ENCODE data around the gene IL10. TPM values are rescaled to one million over a fixed set of nuclear protein-coding genes. Genes with fewer than 3 reads are reported as not detected.
A peak's percentile ranks its signal among the peaks of the same experiment; 100 is the strongest.

IL10 gene
- total and polyA plus RNA-seq, 8 donors, result 0.29 to 7.2 (median 1.5) TPM; not detected in 2

- H3K4me1 ChIP-seq, result peaks cover 0 to 54% (median 18%) of the 10 kb centered on the region in 4 donors
- DNase-seq, result peak in 1 of 2 donors; percentile 46
- no peak overlapping the region for H3K4me3 ChIP-seq
- H3K27ac ChIP-seq, result peak overlapping the region; percentile 10 to 46 (median 22)
- TF ChIP-seq POLR2A (IDR thresholded peaks at IDR 0.05), result no peak
- TF ChIP-seq, protein P1, sequence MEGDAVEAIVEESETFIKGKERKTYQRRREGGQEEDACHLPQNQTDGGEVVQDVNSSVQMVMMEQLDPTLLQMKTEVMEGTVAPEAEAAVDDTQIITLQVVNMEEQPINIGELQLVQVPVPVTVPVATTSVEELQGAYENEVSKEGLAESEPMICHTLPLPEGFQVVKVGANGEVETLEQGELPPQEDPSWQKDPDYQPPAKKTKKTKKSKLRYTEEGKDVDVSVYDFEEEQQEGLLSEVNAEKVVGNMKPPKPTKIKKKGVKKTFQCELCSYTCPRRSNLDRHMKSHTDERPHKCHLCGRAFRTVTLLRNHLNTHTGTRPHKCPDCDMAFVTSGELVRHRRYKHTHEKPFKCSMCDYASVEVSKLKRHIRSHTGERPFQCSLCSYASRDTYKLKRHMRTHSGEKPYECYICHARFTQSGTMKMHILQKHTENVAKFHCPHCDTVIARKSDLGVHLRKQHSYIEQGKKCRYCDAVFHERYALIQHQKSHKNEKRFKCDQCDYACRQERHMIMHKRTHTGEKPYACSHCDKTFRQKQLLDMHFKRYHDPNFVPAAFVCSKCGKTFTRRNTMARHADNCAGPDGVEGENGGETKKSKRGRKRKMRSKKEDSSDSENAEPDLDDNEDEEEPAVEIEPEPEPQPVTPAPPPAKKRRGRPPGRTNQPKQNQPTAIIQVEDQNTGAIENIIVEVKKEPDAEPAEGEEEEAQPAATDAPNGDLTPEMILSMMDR (IDR thresholded peaks at IDR 0.05), result no peak
- TF ChIP-seq EP300 (IDR thresholded peaks at IDR 0.05), result no peak
- no peak for TF ChIP-seq POLR2AphosphoS5 (IDR thresholded peaks at IDR 0.05)
- 70 to 79% (median 75%) methylated on average over 11 to 14 of the region's 14 CpGs for WGBS, 5 donors
- intact Hi-C loops (cut with DNase I; ENCODE audit: low total_unique reads), result loop anchor here (10.0 kb wide), 1 partner anchor 168 kb away; no protein-coding TSS in a partner anchor
- H3K9me3 ChIP-seq, result no peaks in the 10 kb centered on the region
- H3K36me3 ChIP-seq, result peaks cover 19 to 51% (median 36%) of the 10 kb centered on the region in 4 donors
- H3K27me3 ChIP-seq, result no peaks in the 10 kb centered on the region
Observed at GRCh38 chr1:206736878-206737728, 35.2 kb downstream of the IL10 start.

DNA sequence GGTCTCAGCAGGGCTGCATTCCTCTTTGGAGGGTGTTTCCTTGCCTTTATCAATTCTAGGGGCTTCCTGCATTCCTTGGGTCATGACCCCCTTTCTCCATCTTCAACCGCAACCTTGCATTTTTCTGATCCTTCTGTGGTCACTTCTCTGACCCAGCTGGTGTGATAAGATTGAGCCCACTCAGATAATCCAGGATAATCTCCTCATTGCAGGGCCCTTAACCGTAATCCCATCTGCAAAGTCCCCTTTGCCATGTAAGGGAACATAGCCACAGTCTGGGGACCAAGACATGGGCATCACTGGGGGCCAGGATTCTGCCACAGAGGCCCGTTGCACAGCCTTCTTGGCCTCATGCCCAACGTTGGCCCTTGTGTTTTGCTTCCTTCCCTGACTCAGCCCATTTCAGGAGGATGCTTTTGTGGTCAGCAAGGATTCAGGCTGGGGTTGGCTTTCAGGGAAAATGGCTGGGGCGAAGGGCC, 36.7 kb downstream of the IL10 start:
- WGBS, 5 donors, result 64 to 73% (median 68%) methylated on average over 4 to 5 of the region's 5 CpGs

DNA sequence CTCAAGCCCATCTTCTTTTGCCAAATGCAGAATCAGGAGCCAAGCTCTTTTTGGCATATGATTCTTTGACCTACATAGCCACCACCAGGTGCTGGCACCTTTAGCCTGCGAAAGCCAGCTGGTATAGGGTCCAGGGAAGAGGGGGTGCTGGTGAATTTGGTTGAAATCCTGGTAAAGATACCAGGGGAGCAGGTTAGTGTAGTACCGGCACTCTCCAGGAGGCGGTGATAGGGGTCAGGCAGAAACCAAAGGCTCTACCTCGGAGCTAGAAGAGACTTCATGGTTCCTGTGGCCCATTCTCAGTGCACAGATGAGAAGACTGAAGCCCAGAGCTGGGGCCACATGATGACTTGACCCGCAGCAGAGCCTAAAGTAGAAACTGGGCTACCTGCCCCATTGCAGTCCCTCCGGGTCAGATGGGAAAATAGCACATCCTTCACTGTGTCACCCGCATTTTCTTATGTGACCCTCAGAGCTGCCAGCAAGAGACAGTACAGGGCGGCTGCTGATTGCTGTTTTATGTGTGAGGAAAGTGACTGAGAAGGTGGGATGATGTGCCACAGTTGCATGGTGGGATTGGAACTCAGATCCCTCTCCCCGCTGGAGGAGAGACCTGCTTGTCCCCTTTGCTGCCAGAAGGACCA, 37.7 kb downstream of the IL10 start:
- DNase-seq, result peak; percentile 60 to 70
- 65 to 68% (median 65%) methylated on average over 9 of the region's 9 CpGs for WGBS, 5 donors

More for the DNA sequence above, 36.7 kb downstream of the IL10 start:
- intact Hi-C loops (cut with DNase I; ENCODE audit: low total_unique reads), result loop anchor here (10.0 kb wide), 1 partner anchor 169 kb away; no protein-coding TSS in a partner anchor
- peaks cover 0 to 54% (median 18%) of the 10 kb centered on the region in 4 donors for H3K4me1 ChIP-seq
- DNase-seq, result no peak
- no peak overlapping the region for H3K27ac ChIP-seq
- H3K4me3 ChIP-seq, result no peak overlapping the region
- H3K9me3 ChIP-seq, result no peaks in the 10 kb centered on the region
- H3K36me3 ChIP-seq, result peaks cover 34 to 66% (median 51%) of the 10 kb centered on the region in 4 donors
- H3K27me3 ChIP-seq, result no peaks in the 10 kb centered on the region
- TF ChIP-seq, protein P1 (IDR thresholded peaks at IDR 0.05), result no peak
- TF ChIP-seq POLR2A (IDR thresholded peaks at IDR 0.05) (no peak), EP300 (IDR thresholded peaks at IDR 0.05) (no peak), POLR2AphosphoS5 (IDR thresholded peaks at IDR 0.05) (no peak)

More for the DNA sequence above, 37.7 kb downstream of the IL10 start:
- intact Hi-C loops (cut with DNase I; ENCODE audit: low total_unique reads), result loop anchor here (10.0 kb wide), 1 partner anchor 170 kb away; no protein-coding TSS in a partner anchor
- no peaks in the 10 kb centered on the region for H3K27me3 ChIP-seq
- no peak overlapping the region for H3K4me3 ChIP-seq
- no peak overlapping the region for H3K27ac ChIP-seq
- no peaks in the 10 kb centered on the region for H3K9me3 ChIP-seq
- peaks cover 0 to 54% (median 18%) of the 10 kb centered on the region in 4 donors for H3K4me1 ChIP-seq
- H3K36me3 ChIP-seq, result peaks cover 44 to 76% (median 61%) of the 10 kb centered on the region in 4 donors
- no peak for TF ChIP-seq POLR2AphosphoS5 (IDR thresholded peaks at IDR 0.05)
- no peak for TF ChIP-seq EP300 (IDR thresholded peaks at IDR 0.05)
- TF ChIP-seq POLR2A (IDR thresholded peaks at IDR 0.05), result no peak
- TF ChIP-seq, protein P1 (IDR thresholded peaks at IDR 0.05), result peak in 5 of 7 experiments; percentile 59 to 78 (median 71)

All from stomach (tissue), 9 donors.